22Rv1 (cell line): Measurements from ENCODE around the gene BTBD1.

ENCODE experiments used
- ZFX ChIP-seq: fragments of 450-650 bp; IDR thresholded peaks from 2 replicates; pipeline ENCODE4 v1.6.1; 2017; ENCODE audit warnings: antibody characterized with exemption, borderline replicate concordance
- TF ChIP-seq, protein P1 (sequence below): fragments of 450-650 bp; IDR thresholded peaks from 2 replicates; pipeline ENCODE4 v1.5.1; 2017; ENCODE audit warnings: mild to moderate bottlenecking

DNA sequence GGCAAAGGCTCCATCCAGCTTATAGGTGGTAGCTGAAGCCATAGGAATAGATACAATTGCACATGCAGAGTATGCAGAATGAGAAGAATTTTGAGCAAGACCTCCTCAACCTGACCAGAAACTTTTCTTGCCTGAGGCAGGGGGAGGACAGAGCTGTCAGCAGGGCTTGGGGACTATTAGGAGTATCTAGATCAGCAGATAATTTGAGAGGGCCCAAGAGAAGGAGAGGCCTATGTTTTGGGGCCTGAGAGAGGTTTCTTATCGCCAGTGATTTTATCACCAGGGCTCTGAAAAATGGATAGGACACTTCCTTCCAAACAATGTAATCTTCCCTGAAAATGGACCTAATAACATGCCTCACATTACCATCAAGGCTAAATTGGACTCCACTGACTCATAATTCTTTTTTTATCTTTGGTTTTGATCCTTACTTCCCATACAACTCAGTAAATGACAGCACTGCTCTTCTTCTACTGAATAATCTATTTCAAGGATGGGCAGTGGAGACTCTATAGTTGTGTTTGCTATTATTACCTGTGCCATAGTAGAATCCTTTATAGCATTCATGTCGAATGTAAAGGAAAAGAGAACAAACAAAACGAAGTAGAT, 96.9 kb downstream of the BTBD1 start:
- TF ChIP-seq, protein P1, sequence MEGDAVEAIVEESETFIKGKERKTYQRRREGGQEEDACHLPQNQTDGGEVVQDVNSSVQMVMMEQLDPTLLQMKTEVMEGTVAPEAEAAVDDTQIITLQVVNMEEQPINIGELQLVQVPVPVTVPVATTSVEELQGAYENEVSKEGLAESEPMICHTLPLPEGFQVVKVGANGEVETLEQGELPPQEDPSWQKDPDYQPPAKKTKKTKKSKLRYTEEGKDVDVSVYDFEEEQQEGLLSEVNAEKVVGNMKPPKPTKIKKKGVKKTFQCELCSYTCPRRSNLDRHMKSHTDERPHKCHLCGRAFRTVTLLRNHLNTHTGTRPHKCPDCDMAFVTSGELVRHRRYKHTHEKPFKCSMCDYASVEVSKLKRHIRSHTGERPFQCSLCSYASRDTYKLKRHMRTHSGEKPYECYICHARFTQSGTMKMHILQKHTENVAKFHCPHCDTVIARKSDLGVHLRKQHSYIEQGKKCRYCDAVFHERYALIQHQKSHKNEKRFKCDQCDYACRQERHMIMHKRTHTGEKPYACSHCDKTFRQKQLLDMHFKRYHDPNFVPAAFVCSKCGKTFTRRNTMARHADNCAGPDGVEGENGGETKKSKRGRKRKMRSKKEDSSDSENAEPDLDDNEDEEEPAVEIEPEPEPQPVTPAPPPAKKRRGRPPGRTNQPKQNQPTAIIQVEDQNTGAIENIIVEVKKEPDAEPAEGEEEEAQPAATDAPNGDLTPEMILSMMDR, result no peak
- TF ChIP-seq ZFX, result no peak
